DMS153 treated with DMSO at 0.1 percent for 48 hours (cell line): ENCODE results near the gene C1QTNF12.

ENCODE experiments used
- DNase-seq: peaks from one replicate; lab custom pipeline; 2025; ENCODE audit not compliant: unreplicated experiment; lab: John Stamatoyannopoulos, UW

C1QTNF12 gene

GRCh38 chr1:1281533-1282321, 35.2 kb upstream of the C1QTNF12 start:
- no peak for DNase-seq

GRCh38 chr1:1280782-1281481, 34.4 kb upstream of the C1QTNF12 start:
- no peak for DNase-seq

- DNase-seq = no peak
Observed at GRCh38 chr1:1279028-1279427, 32.5 kb upstream of the C1QTNF12 start.

GRCh38 chr1:1278620-1279019, 32.1 kb upstream of the C1QTNF12 start:
- DNase-seq = no peak

GRCh38 chr1:1275836-1276235, 29.3 kb upstream of the C1QTNF12 start:
- no peak for DNase-seq

- no peak for DNase-seq
Observed at GRCh38 chr1:1274931-1275431, 28.5 kb upstream of the C1QTNF12 start.

- DNase-seq = no peak
Observed at GRCh38 chr1:1274299-1274930, 27.9 kb upstream of the C1QTNF12 start.

- DNase-seq = peak; percentile 93
Observed at GRCh38 chr1:1273512-1274298, 27.2 kb upstream of the C1QTNF12 start, which contains the start of gene UBE2J2. TSS of gene UBE2J2 (minus strand) at chr1:1273854. CDS start at chr1:1267992, 5,862 bp downstream.

GRCh38 chr1:1273209-1273511, 26.6 kb upstream of the C1QTNF12 start:
- no peak for DNase-seq

- no peak for DNase-seq
Observed at GRCh38 chr1:1272341-1273208, 26.1 kb upstream of the C1QTNF12 start.

GRCh38 chr1:1270813-1271212, 24.3 kb upstream of the C1QTNF12 start:
- no peak for DNase-seq

GRCh38 chr1:1268284-1268682, 21.8 kb upstream of the C1QTNF12 start:
- no peak for DNase-seq

GRCh38 chr1:1267488-1268283, 21.2 kb upstream of the C1QTNF12 start:
- DNase-seq = no peak

- DNase-seq = no peak
Observed at GRCh38 chr1:1264868-1265272, 18.3 kb upstream of the C1QTNF12 start.

GRCh38 chr1:1264026-1264425, 17.5 kb upstream of the C1QTNF12 start:
- no peak for DNase-seq

- no peak for DNase-seq
Observed at GRCh38 chr1:1262758-1263157, 16.2 kb upstream of the C1QTNF12 start.

GRCh38 chr1:1262071-1262470, 15.5 kb upstream of the C1QTNF12 start:
- DNase-seq = no peak

GRCh38 chr1:1260843-1261560, 14.5 kb upstream of the C1QTNF12 start:
- DNase-seq = no peak
